ENCODE measurements around the gene TMEM39A. TPM values are rescaled to one million over a fixed set of nuclear protein-coding genes. Genes with fewer than 3 reads are reported as not detected.

Gene TMEM39A
- total and polyA plus RNA-seq, 4 experiments from 2014 or later, result 9.2 to 47.4 (median 32.4) TPM

DNA sequence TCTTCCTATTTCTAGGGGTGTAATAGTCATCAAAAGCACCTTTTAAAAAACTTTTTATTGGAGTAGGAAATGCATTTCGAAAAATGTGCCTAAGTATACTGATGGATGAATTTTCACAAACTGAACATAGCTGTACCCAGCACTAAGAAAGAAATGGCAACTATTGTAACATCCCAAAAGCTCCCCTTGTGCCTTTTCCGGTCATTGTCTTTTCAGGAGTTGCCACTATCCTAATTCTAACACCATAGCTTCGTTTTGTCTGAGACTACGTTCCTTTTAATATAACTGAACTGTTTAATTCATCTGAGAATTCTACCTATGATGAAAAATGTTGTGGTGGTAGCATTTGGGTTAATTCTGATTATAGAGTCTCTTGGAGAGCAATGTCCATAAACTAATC, 36.9 kb upstream of the TMEM39A start:
- POLR2A ChIA-PET (ENCODE audit: partially characterized antibody), result interaction anchor here (6.2 kb wide), 1 partner anchor 34 kb away, joined by 204 read pairs; the partner anchor contains the start of genes POGLUT1 and TMEM39A
- peak overlapping the region in 6 of 7 donors; percentile 11 to 99 (median 71) for H3K27ac Mint-ChIP-seq
- CTCF ChIA-PET (ENCODE audit: partially characterized antibody), result interaction anchor here (0.9 to 1.5 kb wide), 3 partner anchors 8 to 196 kb away, joined by 3 to 4 read pairs (median 3); no protein-coding TSS in a partner anchor

GRCh38 chr3:119498186-119499011, 35.0 kb upstream of the TMEM39A start, which contains the start of gene TIMMDC1:
TSS of gene TIMMDC1 (plus strand) at chr3:119498547. CDS start at chr3:119498734, 187 bp downstream.
- Mint-ChIP-seq H3K4me1 (peaks cover 13 to 42% (median 33%) of the 10 kb centered on the region in 4 donors), H3K27ac (peak within 1 kb of the TSS; percentile 99 to 100 (median 100)), H3K36me3 (peaks cover 0 to 17% of the 10 kb centered on the region in 2 donors), H3K27me3 (no peaks in the 10 kb centered on the region), H3K9me3 (no peaks in the 10 kb centered on the region), H3K4me3 (peak within 1 kb of the TSS; percentile 98 to 100 (median 99))
- Histone ChIP-seq H3K27me3 (ENCODE audit: insufficient read depth, low read length) (no peaks in the 10 kb centered on the region), H3K9me3 (ENCODE audit: control insufficient read depth in 1 of 2, low read length in 2 of 2) (no peaks in the 10 kb centered on the region), H3K4me3 (ENCODE audit: low read length in 2 of 2) (peak within 1 kb of the TSS; percentile 82 to 93), H3K36me3 (ENCODE audit: insufficient read depth, low read length) (peaks cover 2% of the 10 kb centered on the region), H3K27ac (ENCODE audit: low read depth, low read length) (peak within 1 kb of the TSS; percentile 92), H3K4me1 (ENCODE audit: insufficient read depth, low read length) (peaks cover 31% of the 10 kb centered on the region)
- intact Hi-C loops (cut with micrococcal nuclease), result loop anchor here (1.0 kb wide), 5 partner anchors 29 to 596 kb away; partner anchors contain the start of genes B4GALT4, COX17, GSK3B and TMEM39A
- peak; percentile 96 to 98 (median 97) for DNase-seq
- ChIA-PET POLR2A (ENCODE audit: partially characterized antibody) (interaction anchor here (0.6 to 6.2 kb wide), 22 partner anchors 9 to 1097 kb away, joined by 3 to 204 read pairs (median 3); partner anchors contain the start of genes ARHGAP31, B4GALT4, COX17 and GSK3B), CTCF (ENCODE audit: partially characterized antibody) (interaction anchor here (1.0 to 2.2 kb wide), 4 partner anchors 25 to 204 kb away, joined by 4 to 6 read pairs (median 5); partner anchors contain the start of genes ARHGAP31, POGLUT1 and TMEM39A)

More for the DNA sequence above, 36.9 kb upstream of the TMEM39A start:
- H3K27me3 Mint-ChIP-seq, result no peaks in the 10 kb centered on the region
- H3K4me3 Mint-ChIP-seq, result peak overlapping the region; percentile 1 to 99 (median 59)
- H3K9me3 ChIP-seq (ENCODE audit: control insufficient read depth in 1 of 2, low read length in 2 of 2), result no peaks in the 10 kb centered on the region
- peaks cover 5% of the 10 kb centered on the region for H3K36me3 ChIP-seq (ENCODE audit: insufficient read depth, low read length)
- H3K9me3 Mint-ChIP-seq, result no peaks in the 10 kb centered on the region
- no peak overlapping the region for H3K27ac ChIP-seq (ENCODE audit: low read depth, low read length)
- H3K27me3 ChIP-seq (ENCODE audit: insufficient read depth, low read length), result no peaks in the 10 kb centered on the region
- intact Hi-C loops (cut with micrococcal nuclease), result no loop called here
- DNase-seq, result no peak
- peaks cover 31% of the 10 kb centered on the region for H3K4me1 ChIP-seq (ENCODE audit: insufficient read depth, low read length)
- H3K4me1 Mint-ChIP-seq, result peaks cover 16 to 44% (median 34%) of the 10 kb centered on the region in 4 donors
- H3K4me3 ChIP-seq (ENCODE audit: low read length in 2 of 2), result no peak overlapping the region
- H3K36me3 Mint-ChIP-seq, result peaks cover 12 to 24% of the 10 kb centered on the region in 2 donors

- peak overlapping the region; percentile 92 for H3K27ac ChIP-seq (ENCODE audit: low read depth, low read length)
- peak overlapping the region; percentile 82 to 93 for H3K4me3 ChIP-seq (ENCODE audit: low read length in 2 of 2)
- H3K27me3 ChIP-seq (ENCODE audit: insufficient read depth, low read length), result no peaks in the 10 kb centered on the region
- H3K4me3 Mint-ChIP-seq, result peak overlapping the region; percentile 98 to 100 (median 99)
- H3K27ac Mint-ChIP-seq, result peak overlapping the region; percentile 99 to 100 (median 100)
- H3K4me1 Mint-ChIP-seq, result peaks cover 13 to 42% (median 33%) of the 10 kb centered on the region in 4 donors
- ChIA-PET CTCF (ENCODE audit: partially characterized antibody) (interaction anchor here (1.0 to 2.2 kb wide), 3 partner anchors 24 to 203 kb away, joined by 4 to 6 read pairs (median 4); partner anchors contain the start of genes ARHGAP31 and POGLUT1), POLR2A (ENCODE audit: partially characterized antibody) (interaction anchor here (0.7 to 6.2 kb wide), 18 partner anchors 8 to 1098 kb away, joined by 3 to 204 read pairs (median 4); partner anchors contain the start of genes ARHGAP31, COX17, GSK3B and LRRC58)
- peaks cover 1 to 20% of the 10 kb centered on the region in 2 donors for H3K36me3 Mint-ChIP-seq
- peaks cover 31% of the 10 kb centered on the region for H3K4me1 ChIP-seq (ENCODE audit: insufficient read depth, low read length)
- H3K36me3 ChIP-seq (ENCODE audit: insufficient read depth, low read length), result no peaks in the 10 kb centered on the region
- H3K9me3 ChIP-seq (ENCODE audit: control insufficient read depth in 1 of 2, low read length in 2 of 2), result no peaks in the 10 kb centered on the region
- intact Hi-C loops (cut with micrococcal nuclease), result loop anchor here (1.0 kb wide), 5 partner anchors 29 to 596 kb away; partner anchors contain the start of genes B4GALT4, COX17, GSK3B and TMEM39A
- peak in 2 of 5 donors; percentile 1 to 8 for DNase-seq
- H3K9me3 Mint-ChIP-seq, result no peaks in the 10 kb centered on the region
- no peaks in the 10 kb centered on the region for H3K27me3 Mint-ChIP-seq
These were observed 34.4 kb upstream of the TMEM39A start for GRCh38 chr3:119497820-119498185.

GRCh38 chr3:119494597-119494996, 31.2 kb upstream of the TMEM39A start:
- intact Hi-C loops (cut with micrococcal nuclease), result no loop called here

DNA sequence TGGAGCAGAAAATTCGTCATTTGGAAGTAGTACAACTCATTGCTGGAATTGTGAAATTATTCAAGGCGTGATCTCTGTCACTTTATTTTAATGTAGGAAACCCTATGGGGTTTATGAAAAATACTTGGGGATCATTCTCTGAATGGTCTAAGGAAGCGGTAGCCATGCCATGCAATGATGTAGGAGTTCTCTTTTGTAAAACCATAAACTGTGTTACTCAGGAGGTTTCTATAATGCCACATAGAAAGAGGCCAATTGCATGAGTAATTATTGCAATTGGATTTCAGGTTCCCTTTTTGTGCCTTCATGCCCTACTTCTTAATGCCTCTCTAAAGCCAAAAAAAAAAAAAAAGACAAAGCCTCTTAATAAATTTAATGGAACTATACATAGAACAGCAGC, 29.4 kb upstream of the TMEM39A start:
- H3K4me1 ChIP-seq (ENCODE audit: insufficient read depth, low read length), result peaks cover 6% of the 10 kb centered on the region
- no peaks in the 10 kb centered on the region for H3K27me3 Mint-ChIP-seq
- ChIA-PET CTCF (ENCODE audit: partially characterized antibody) (no interaction called here), POLR2A (ENCODE audit: partially characterized antibody) (interaction anchor here (0.6 kb wide), 1 partner anchor 198 kb away, joined by 3 read pairs; no protein-coding TSS in a partner anchor)
- H3K4me3 ChIP-seq (ENCODE audit: low read length in 2 of 2), result no peak overlapping the region
- H3K4me3 Mint-ChIP-seq, result no peak overlapping the region
- no peaks in the 10 kb centered on the region for H3K9me3 ChIP-seq (ENCODE audit: control insufficient read depth in 1 of 2, low read length in 2 of 2)
- H3K36me3 Mint-ChIP-seq, result peaks cover 22 to 42% of the 10 kb centered on the region in 2 donors
- no peaks in the 10 kb centered on the region for H3K9me3 Mint-ChIP-seq
- no peak overlapping the region for H3K27ac ChIP-seq (ENCODE audit: low read depth, low read length)
- peaks cover 8% of the 10 kb centered on the region for H3K36me3 ChIP-seq (ENCODE audit: insufficient read depth, low read length)
- H3K4me1 Mint-ChIP-seq, result peaks cover 2 to 15% (median 10%) of the 10 kb centered on the region in 4 donors
- intact Hi-C loops (cut with micrococcal nuclease), result no loop called here
- no peak overlapping the region for H3K27ac Mint-ChIP-seq
- DNase-seq, result no peak
- no peaks in the 10 kb centered on the region for H3K27me3 ChIP-seq (ENCODE audit: insufficient read depth, low read length)

More at GRCh38 chr3:119494597-119494996, 31.2 kb upstream of the TMEM39A start:
- Mint-ChIP-seq H3K27me3 (no peaks in the 10 kb centered on the region), H3K36me3 (peaks cover 22 to 37% of the 10 kb centered on the region in 2 donors), H3K9me3 (no peaks in the 10 kb centered on the region), H3K4me3 (no peak overlapping the region), H3K27ac (no peak overlapping the region), H3K4me1 (peaks cover 4 to 29% (median 19%) of the 10 kb centered on the region in 4 donors)
- Histone ChIP-seq H3K27me3 (ENCODE audit: insufficient read depth, low read length) (no peaks in the 10 kb centered on the region), H3K4me3 (ENCODE audit: low read length in 2 of 2) (no peak overlapping the region), H3K36me3 (ENCODE audit: insufficient read depth, low read length) (no peaks in the 10 kb centered on the region), H3K27ac (ENCODE audit: low read depth, low read length) (no peak overlapping the region), H3K9me3 (ENCODE audit: control insufficient read depth in 1 of 2, low read length in 2 of 2) (no peaks in the 10 kb centered on the region), H3K4me1 (ENCODE audit: insufficient read depth, low read length) (peaks cover 17% of the 10 kb centered on the region)
- CTCF ChIA-PET (ENCODE audit: partially characterized antibody), result no interaction called here
- POLR2A ChIA-PET (ENCODE audit: partially characterized antibody), result interaction anchor here (0.6 to 1.2 kb wide), 3 partner anchors 14 to 855 kb away, joined by 3 to 4 read pairs (median 3); partner anchors contain the start of genes LRRC58 and TMEM39A
- no peak for DNase-seq

GRCh38 chr3:119492128-119492527, 28.7 kb upstream of the TMEM39A start:
- no peaks in the 10 kb centered on the region for H3K9me3 ChIP-seq (ENCODE audit: control insufficient read depth in 1 of 2, low read length in 2 of 2)
- H3K36me3 ChIP-seq (ENCODE audit: insufficient read depth, low read length), result peaks cover 8% of the 10 kb centered on the region
- intact Hi-C loops (cut with micrococcal nuclease), result no loop called here
- Mint-ChIP-seq H3K4me3 (no peak overlapping the region), H3K4me1 (peaks cover 2 to 8% (median 5%) of the 10 kb centered on the region in 4 donors), H3K27me3 (no peaks in the 10 kb centered on the region), H3K27ac (no peak overlapping the region), H3K9me3 (no peaks in the 10 kb centered on the region), H3K36me3 (peaks cover 22 to 42% of the 10 kb centered on the region in 2 donors)
- no peaks in the 10 kb centered on the region for H3K27me3 ChIP-seq (ENCODE audit: insufficient read depth, low read length)
- no peak overlapping the region for H3K27ac ChIP-seq (ENCODE audit: low read depth, low read length)
- H3K4me3 ChIP-seq (ENCODE audit: low read length in 2 of 2), result no peak overlapping the region
- CTCF ChIA-PET (ENCODE audit: partially characterized antibody), result no interaction called here
- no peak for DNase-seq
- no peaks in the 10 kb centered on the region for H3K4me1 ChIP-seq (ENCODE audit: insufficient read depth, low read length)
- POLR2A ChIA-PET (ENCODE audit: partially characterized antibody), result no interaction called here
